ENCODE measurements around the gene MSH5. TPM values are rescaled to one million over a fixed set of nuclear protein-coding genes. Genes with fewer than 3 reads are reported as not detected.

Gene MSH5
- total RNA-seq, 1 experiment from 2014 or later, result 90.4 TPM

- Histone ChIP-seq H3K27me3 (ENCODE audit: insufficient read depth, low read length) (no peaks in the 10 kb centered on the region), H3K4me2 (ENCODE audit: low read length) (no peak within 1 kb of the TSS), H3K9me2 (ENCODE audit: insufficient read depth) (no peaks in the 10 kb centered on the region), H3K9ac (ENCODE audit: low read length) (no peak within 1 kb of the TSS), H3K4me3 (replicated peaks in 1 of 2; ENCODE audit: low read depth in 1 of 2, low read length in 2 of 2) (no peak within 1 kb of the TSS), H2AFZ (ENCODE audit: low read depth, low read length, poor library complexity, severe bottlenecking) (no peak within 1 kb of the TSS), H3K9me3 (ENCODE audit: control insufficient read depth in 1 of 2, insufficient read depth in 1 of 2, low read depth in 1 of 2, low read length in 2 of 2) (no peaks in the 10 kb centered on the region), H4K20me1 (ENCODE audit: insufficient read depth) (no peaks in the 10 kb centered on the region), H3K4me1 (ENCODE audit: control insufficient read depth in 1 of 2, insufficient read depth in 2 of 2, low read length in 2 of 2) (peaks cover 15 to 29% of the 10 kb centered on the region in 2 experiments), H3K79me2 (ENCODE audit: insufficient read depth, low read length) (no peaks in the 10 kb centered on the region), H3K36me3 (ENCODE audit: control insufficient read depth in 1 of 2, insufficient read depth in 2 of 2, low read length in 2 of 2) (0 out of 4 replicates have a peak, but pooled peaks cover 0 to 3% of the 10 kb centered on the region in 2 experiments), H3K27ac (ENCODE audit: low read depth, low read length) (no peak within 1 kb of the TSS)
- no peak for TF ChIP-seq POLR2A (IDR thresholded peaks at IDR 0.05; ENCODE audit: borderline replicate concordance, extremely low read depth, insufficient read depth, insufficient read length)
- no peak for TF ChIP-seq POLR2AphosphoS5 (IDR thresholded peaks at IDR 0.05; ENCODE audit: low read depth, low read length)
- TF ChIP-seq MAX (IDR thresholded peaks at IDR 0.05), result no peak
- TF ChIP-seq ELF1 (IDR thresholded peaks at IDR 0.05; ENCODE audit: borderline replicate concordance, low read depth), result no peak
- no peak for TF ChIP-seq CBX3 (IDR thresholded peaks at IDR 0.05; ENCODE audit: low read depth)
- TF ChIP-seq SRF (IDR thresholded peaks at IDR 0.05; ENCODE audit: low read depth), result no peak
- no peak for TF ChIP-seq EZH2phosphoT487 (IDR thresholded peaks at IDR 0.05; ENCODE audit: borderline replicate concordance)
- TF ChIP-seq ZFX (IDR thresholded peaks at IDR 0.05), result no peak
- no peak for TF ChIP-seq SIN3A (IDR thresholded peaks at IDR 0.05; ENCODE audit: low read depth)
- TF ChIP-seq FOSL1 (IDR thresholded peaks at IDR 0.05; ENCODE audit: low read depth), result no peak
- TF ChIP-seq TCF7L2 (IDR thresholded peaks at IDR 0.05; ENCODE audit: borderline replicate concordance, extremely low read depth, insufficient read depth, insufficient read length), result no peak
- TF ChIP-seq CEBPB (IDR thresholded peaks at IDR 0.05; ENCODE audit: low read depth), result no peak
- no peak for TF ChIP-seq EGR1 (IDR thresholded peaks at IDR 0.05; ENCODE audit: low read depth)
- TF ChIP-seq ATF3 (IDR thresholded peaks at IDR 0.05), result no peak
- TF ChIP-seq SP1 (IDR thresholded peaks at IDR 0.05; ENCODE audit: low read depth), result no peak
- no peak for TF ChIP-seq ZNF274 (IDR thresholded peaks at IDR 0.05; ENCODE audit: low read depth, low read length)
- DNase-seq (ENCODE audit: low read depth, low spot score) (no peak), ATAC-seq (no peak)
- no TSS peak for BruUV-seq (replicated peaks)
- CTCF ChIA-PET, result no interaction called here
- POLR2A ChIA-PET, result no interaction called here
- intact Hi-C loops (cut with micrococcal nuclease), result no loop called here
- RAD21 ChIA-PET (ENCODE audit: low non-redundant PET in 1 of 2, low total read pairs in 2 of 2, uncharacterized antibody in 2 of 2, unreplicated experiment in 2 of 2), result no interaction called here
Observed at GRCh38 chr6:31723245-31723979, 16.4 kb upstream of the MSH5 start, which contains the start of gene MPIG6B. MPIG6B (plus strand) TSS chr6:31723373; CDS start chr6:31723384, 11 bp downstream.

Measured in HCT116 (cell line).